ENCODE data around the gene CMTM5. TPM values are rescaled to one million over a fixed set of nuclear protein-coding genes. Genes with fewer than 3 reads are reported as not detected.
"Not testable (repeated sequence)": the region's sequence is repeated elsewhere in the genome, so short reads cannot be mapped to it uniquely, and the experiment has no call there.

The CMTM5 gene
- total RNA-seq, 1 donor: not detected

- H3K27me3 ChIP-seq (ENCODE audit: insufficient read depth, low read length): no peaks in the 10 kb centered on the region
- no peaks in the 10 kb centered on the region for H3K36me3 ChIP-seq (ENCODE audit: insufficient read depth, low read length)
- no peak overlapping the region for H3K4me2 ChIP-seq (ENCODE audit: insufficient read depth, low read length)
- H4K20me1 ChIP-seq (ENCODE audit: insufficient read depth, low read length): no peaks in the 10 kb centered on the region
- no peak overlapping the region for H3K27ac ChIP-seq (ENCODE audit: low read depth, low read length)
- no peaks in the 10 kb centered on the region for H3K4me1 ChIP-seq (ENCODE audit: insufficient read depth, low read length)
- no peak for TF ChIP-seq CTCF (IDR thresholded peaks at IDR 0.05; ENCODE audit: extremely low read depth, low read depth, low read length)
- H3K9me3 ChIP-seq (ENCODE audit: low read depth, low read length): no peaks in the 10 kb centered on the region
- DNase-seq (ENCODE audit: insufficient read length, low spot score, missing footprints): no peak
- no peak overlapping the region for H3K4me3 ChIP-seq (ENCODE audit: insufficient read depth, low read length)
- H2AFZ ChIP-seq (ENCODE audit: low read length): no peak overlapping the region
- no peaks in the 10 kb centered on the region for H3K79me2 ChIP-seq (ENCODE audit: insufficient read depth, low read length)
Measured at GRCh38 chr14:23386999-23387398, 10.2 kb downstream of the CMTM5 start.

GRCh38 chr14:23387916-23388882, 11.4 kb downstream of the CMTM5 start:
- no peaks in the 10 kb centered on the region for H3K4me1 ChIP-seq (ENCODE audit: insufficient read depth, low read length)
- no peak overlapping the region for H3K27ac ChIP-seq (ENCODE audit: low read depth, low read length)
- no peak for DNase-seq (ENCODE audit: insufficient read length, low spot score, missing footprints)
- H3K9me3 ChIP-seq (ENCODE audit: low read depth, low read length): no peaks in the 10 kb centered on the region
- H3K27me3 ChIP-seq (ENCODE audit: insufficient read depth, low read length): peaks cover 2% of the 10 kb centered on the region
- H3K4me3 ChIP-seq (ENCODE audit: insufficient read depth, low read length): no peak overlapping the region
- H3K4me2 ChIP-seq (ENCODE audit: insufficient read depth, low read length): no peak overlapping the region
- H2AFZ ChIP-seq (ENCODE audit: low read length): no peak overlapping the region
- no peaks in the 10 kb centered on the region for H4K20me1 ChIP-seq (ENCODE audit: insufficient read depth, low read length)
- H3K36me3 ChIP-seq (ENCODE audit: insufficient read depth, low read length): no peaks in the 10 kb centered on the region
- no peak for TF ChIP-seq CTCF (IDR thresholded peaks at IDR 0.05; ENCODE audit: extremely low read depth, low read depth, low read length)
- H3K79me2 ChIP-seq (ENCODE audit: insufficient read depth, low read length): no peaks in the 10 kb centered on the region

DNA sequence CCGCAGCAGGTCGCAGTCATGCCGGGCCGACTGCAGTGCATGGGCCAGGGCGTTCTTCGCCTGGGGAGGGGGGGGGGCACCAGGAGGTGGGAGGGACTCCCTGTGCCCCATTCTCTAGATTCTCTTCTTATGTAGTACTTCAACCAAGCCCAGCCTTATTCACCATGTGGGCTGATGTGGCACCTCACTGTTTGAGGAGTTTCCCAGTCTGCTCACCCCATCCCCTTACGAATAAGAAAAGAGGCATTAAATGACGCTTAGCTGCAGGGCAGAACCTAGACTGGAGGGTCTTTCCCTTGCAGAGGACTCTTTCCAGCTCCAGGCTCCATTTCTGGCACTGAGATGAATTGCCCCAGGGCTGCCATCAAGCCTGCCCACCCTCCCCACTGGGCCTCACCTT, 12.2 kb downstream of the CMTM5 start:
- no peak for TF ChIP-seq CTCF (IDR thresholded peaks at IDR 0.05; ENCODE audit: extremely low read depth, low read depth, low read length)
- Histone ChIP-seq H3K4me3 (ENCODE audit: insufficient read depth, low read length) (no peak overlapping the region), H3K27ac (ENCODE audit: low read depth, low read length) (no peak overlapping the region), H3K4me2 (ENCODE audit: insufficient read depth, low read length) (no peak overlapping the region), H3K79me2 (ENCODE audit: insufficient read depth, low read length) (no peaks in the 10 kb centered on the region), H3K36me3 (ENCODE audit: insufficient read depth, low read length) (no peaks in the 10 kb centered on the region), H4K20me1 (ENCODE audit: insufficient read depth, low read length) (no peaks in the 10 kb centered on the region), H3K4me1 (ENCODE audit: insufficient read depth, low read length) (no peaks in the 10 kb centered on the region), H2AFZ (ENCODE audit: low read length) (no peak overlapping the region), H3K9me3 (ENCODE audit: low read depth, low read length) (no peaks in the 10 kb centered on the region), H3K27me3 (ENCODE audit: insufficient read depth, low read length) (peaks cover 2% of the 10 kb centered on the region)
- no peak for DNase-seq (ENCODE audit: insufficient read length, low spot score, missing footprints)

- Histone ChIP-seq H3K79me2 (ENCODE audit: insufficient read depth, low read length) (no peaks in the 10 kb centered on the region), H3K4me1 (ENCODE audit: insufficient read depth, low read length) (no peaks in the 10 kb centered on the region), H2AFZ (ENCODE audit: low read length) (no peak overlapping the region), H3K4me2 (ENCODE audit: insufficient read depth, low read length) (no peak overlapping the region), H3K36me3 (ENCODE audit: insufficient read depth, low read length) (no peaks in the 10 kb centered on the region), H3K27me3 (ENCODE audit: insufficient read depth, low read length) (peaks cover 2% of the 10 kb centered on the region), H4K20me1 (ENCODE audit: insufficient read depth, low read length) (no peaks in the 10 kb centered on the region), H3K4me3 (ENCODE audit: insufficient read depth, low read length) (no peak overlapping the region), H3K27ac (ENCODE audit: low read depth, low read length) (no peak overlapping the region), H3K9me3 (ENCODE audit: low read depth, low read length) (no peaks in the 10 kb centered on the region)
- no peak for TF ChIP-seq CTCF (IDR thresholded peaks at IDR 0.05; ENCODE audit: extremely low read depth, low read depth, low read length)
- no peak for DNase-seq (ENCODE audit: insufficient read length, low spot score, missing footprints)
Measured at GRCh38 chr14:23389396-23389795, 12.6 kb downstream of the CMTM5 start.

DNA sequence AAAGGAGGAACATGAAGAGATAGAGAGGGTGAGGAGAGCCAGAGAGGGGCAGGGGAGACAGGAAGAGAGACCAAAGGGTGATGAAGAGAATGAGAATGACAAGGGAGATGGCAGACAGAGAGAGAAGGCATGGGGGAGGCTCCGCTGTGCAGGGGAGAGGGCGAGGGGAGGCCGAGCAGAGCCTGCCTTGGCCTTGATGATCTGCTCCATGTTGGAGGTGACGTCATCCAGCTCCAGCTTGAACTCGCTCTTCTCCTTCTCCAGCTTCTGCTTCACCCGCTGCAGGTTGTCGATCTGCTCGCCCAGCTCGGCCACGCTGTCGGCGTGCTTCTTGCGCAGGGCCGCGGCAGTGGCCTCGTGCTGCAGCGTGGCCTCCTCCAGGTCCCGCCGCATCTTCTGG, 13.0 kb downstream of the CMTM5 start:
- H3K9me3 ChIP-seq (ENCODE audit: low read depth, low read length); H3K27ac ChIP-seq (ENCODE audit: low read depth, low read length); H3K4me3 ChIP-seq (ENCODE audit: insufficient read depth, low read length); H2AFZ ChIP-seq (ENCODE audit: low read length); H3K4me1 ChIP-seq (ENCODE audit: insufficient read depth, low read length); H3K4me2 ChIP-seq (ENCODE audit: insufficient read depth, low read length); H3K27me3 ChIP-seq (ENCODE audit: insufficient read depth, low read length); DNase-seq (ENCODE audit: insufficient read length, low spot score, missing footprints); H4K20me1 ChIP-seq (ENCODE audit: insufficient read depth, low read length); H3K79me2 ChIP-seq (ENCODE audit: insufficient read depth, low read length); H3K36me3 ChIP-seq (ENCODE audit: insufficient read depth, low read length): not testable (repeated sequence)

Data from osteoblast (primary cell).